Kidney glomerular epithelial cell (primary cell): ENCODE results near the gene CCDC170.

Source experiments
- DNase-seq: peaks from one replicate; lab custom pipeline; 2025; lab: John Stamatoyannopoulos, UW

Gene CCDC170

DNA sequence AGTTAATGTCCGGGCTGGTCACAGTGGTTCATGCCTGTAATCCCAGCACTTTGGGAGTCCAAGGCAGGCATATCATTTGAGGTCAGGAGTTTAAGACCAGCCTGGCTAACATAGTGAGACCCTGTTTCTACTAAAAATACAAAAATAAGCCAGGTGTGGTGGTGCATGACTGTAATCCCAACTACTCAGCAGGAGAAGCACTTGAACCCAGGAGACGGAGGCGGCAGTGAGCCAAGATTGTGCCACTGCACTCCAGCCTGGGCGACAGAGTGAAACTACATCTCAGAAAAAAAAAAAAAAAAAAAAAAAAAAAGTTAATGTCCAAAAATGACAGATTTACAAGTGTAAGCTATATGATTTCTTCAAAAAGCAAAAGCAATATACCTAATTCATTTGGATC, 124.9 kb downstream of the CCDC170 start:
- no peak for DNase-seq

DNA sequence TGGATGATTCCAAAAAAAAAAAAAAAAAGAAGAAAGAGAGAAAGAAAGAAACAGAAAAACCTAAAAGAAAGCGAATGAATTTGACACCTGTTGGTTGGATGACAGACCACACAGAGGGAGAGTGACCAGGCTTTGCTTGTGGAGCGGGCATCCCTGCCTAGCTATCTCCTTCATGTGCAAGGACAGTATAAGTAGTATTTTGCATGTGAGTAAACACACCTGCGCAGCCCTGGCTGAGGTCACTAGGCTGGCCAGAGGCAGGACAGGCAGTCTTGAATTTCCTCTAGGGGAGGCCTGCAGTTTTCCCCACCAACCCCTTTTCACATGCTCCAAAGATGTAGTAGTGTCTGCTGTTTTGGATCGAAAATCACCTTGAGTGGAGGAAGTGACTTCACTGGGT, 126.4 kb downstream of the CCDC170 start:
- no peak for DNase-seq

DNA sequence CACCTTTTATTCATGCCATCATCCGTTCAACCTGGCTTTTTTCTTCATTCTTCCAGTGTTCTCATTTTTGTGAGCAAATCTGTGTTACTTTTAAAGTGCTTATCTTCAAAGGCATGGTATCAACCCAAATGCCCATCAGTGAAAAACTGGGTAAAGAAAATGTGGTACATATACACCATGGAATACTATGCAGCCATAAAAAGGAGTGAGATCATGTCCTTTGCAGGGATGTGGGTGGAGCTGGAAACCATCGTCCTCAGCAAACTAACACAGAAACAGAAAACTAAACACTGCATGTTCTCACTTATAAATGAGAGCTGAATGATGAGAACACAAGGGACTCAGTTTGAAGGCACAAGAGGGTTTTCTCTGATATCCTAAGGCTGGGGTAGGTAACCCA, 130.3 kb downstream of the CCDC170 start:
- no peak for DNase-seq

DNA sequence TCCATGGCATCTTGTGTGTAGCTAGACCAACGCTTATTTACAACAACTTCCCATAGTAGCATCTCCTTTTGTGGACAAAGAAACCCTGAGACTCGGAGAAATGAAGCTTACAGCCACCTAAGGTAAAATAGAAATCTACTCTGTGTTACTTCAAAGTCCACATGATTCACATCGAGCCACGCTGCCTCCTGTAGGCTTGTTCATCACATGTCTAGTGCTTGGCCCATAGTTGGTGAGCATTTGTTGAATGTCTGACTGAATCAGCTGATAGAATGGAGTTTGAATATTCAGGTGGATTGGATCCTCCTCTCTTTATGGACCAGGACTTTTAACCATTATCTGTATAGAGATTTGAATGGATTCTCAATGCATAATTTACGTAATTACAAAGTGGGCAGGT, 130.7 kb downstream of the CCDC170 start:
- DNase-seq = no peak

DNA sequence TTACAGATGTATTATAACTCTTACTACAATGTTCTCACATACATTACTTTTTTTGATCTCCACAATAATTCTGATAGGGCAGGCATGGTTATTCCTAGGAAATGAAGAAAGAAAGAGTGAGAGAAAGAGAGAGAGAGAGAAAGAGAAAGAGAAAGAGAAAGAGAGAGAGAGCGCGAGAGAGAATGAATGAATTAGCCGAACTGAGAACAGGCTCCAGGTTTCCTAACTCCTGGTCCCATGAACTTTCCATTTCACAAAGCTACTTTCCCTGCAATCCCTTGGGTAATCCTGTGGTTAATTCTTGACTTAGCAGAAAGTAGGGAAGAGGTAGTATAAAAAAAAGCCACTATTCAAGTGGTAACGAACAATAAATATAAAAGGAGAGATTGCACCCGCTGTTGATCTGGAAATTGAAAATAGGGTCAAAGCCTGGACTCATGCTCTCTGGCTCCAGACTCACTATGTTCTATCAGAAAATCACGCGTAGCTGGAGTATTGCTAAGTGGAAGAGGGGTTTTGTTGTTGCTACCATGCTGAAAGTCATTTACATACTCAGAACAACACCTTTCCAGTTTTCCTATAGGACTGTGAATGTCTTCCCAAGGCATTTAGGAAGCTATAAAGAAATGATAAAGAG, 131.2 kb downstream of the CCDC170 start:
- no peak for DNase-seq

DNA sequence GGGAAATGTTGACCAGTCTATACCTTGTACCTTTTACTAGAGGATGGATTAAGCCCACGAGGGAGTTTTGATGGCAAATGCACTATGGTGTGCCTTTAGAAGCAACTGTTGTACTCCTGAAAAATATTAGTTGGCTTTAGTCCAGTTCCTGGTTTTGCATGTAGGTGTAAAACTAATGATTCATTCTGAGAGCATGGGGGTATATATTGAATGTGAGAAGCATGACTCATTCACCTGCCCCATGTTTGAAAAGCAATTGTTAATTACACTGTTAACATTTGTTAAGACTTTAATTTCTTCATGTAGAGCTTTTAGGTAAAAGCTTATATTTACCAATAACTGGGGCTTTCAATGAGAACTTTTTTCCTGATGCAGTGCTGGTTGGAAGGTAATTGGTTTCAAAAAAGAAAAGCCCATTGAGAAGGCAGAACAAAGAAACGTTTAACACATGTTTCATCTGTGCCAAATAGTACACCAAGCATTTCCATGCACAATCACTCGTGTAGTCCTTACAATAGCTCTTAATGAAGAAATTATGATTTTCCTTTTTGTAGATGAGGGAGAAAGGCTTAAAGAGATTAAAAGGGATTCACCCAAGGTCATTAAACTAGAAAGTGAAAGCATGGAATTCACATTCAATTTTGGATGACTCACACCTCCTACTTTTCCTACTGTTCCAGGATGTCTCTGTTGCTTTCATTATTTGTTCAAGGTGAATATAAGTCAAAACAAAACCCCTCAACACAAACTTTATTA, 134.1 kb downstream of the CCDC170 start:
- DNase-seq = peak; percentile 44

DNA sequence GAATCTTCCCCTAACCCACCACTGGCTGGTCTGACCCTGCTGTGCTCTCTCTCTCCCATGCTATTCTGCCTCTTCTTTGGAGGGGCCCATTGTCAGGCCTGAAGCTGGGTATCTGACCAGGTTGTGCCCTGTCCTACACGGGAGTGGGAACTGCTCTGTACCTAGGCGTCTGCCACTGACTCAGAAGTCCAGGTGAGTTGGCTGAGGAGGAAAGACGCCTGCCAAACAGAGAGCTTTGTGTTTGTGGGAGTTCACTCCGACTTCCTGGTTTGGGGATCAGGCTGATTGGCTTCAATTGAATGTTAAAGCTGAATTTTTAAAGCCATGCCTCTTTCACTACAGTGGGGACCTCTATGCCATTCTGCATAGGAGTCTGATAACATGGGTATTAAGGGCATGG, 136.0 kb downstream of the CCDC170 start:
- no peak for DNase-seq

DNA sequence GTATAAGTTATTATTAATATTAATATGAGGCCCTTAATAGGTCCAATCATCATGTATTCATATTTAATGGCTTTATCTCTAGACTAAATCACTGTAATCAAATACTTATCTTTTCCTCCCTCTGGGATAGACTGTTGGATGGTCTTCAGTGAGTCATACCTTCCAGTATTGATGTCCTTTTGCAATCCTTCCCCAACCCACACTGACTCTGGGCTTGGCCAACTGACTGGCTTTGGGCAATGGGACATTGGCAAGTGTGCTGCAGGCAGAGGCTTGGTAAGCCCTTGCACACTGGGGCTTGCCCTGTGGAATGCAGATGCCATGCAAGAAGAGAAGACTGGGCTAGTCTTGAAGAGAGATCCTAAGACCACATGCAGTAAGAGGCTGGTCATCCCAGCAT, 136.6 kb downstream of the CCDC170 start:
- DNase-seq = no peak

DNA sequence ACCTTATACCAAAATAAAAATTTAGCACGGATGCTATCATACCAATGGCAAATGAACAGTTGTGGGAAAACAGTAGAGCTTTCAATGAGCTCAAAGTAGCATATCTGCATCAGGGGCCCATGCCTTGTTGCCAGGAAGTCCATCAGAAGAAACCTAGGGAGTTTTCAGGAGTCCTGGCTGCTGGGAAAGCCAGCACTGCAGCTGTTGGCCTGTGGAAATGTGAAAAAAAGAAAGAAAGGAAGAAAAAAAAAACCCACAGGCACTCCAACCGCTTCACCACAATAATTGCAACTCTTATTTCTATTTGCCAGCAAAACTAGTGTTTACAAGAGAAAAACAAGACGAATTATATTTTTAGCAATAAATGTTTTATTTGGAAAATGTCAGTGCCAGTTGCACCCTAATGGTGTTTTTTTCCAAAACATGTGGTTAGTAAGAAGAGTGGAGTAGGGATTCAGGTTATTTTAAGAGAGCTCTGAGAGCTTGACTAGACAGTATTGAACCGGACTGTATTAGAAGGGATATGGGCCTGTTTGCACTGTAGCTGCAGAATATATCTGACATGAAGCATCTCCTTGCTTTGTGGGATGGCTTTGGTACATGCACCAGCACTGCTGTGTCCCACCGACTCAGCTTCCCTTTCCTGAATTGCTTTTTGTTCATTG, 137.3 kb downstream of the CCDC170 start:
- DNase-seq = no peak

DNA sequence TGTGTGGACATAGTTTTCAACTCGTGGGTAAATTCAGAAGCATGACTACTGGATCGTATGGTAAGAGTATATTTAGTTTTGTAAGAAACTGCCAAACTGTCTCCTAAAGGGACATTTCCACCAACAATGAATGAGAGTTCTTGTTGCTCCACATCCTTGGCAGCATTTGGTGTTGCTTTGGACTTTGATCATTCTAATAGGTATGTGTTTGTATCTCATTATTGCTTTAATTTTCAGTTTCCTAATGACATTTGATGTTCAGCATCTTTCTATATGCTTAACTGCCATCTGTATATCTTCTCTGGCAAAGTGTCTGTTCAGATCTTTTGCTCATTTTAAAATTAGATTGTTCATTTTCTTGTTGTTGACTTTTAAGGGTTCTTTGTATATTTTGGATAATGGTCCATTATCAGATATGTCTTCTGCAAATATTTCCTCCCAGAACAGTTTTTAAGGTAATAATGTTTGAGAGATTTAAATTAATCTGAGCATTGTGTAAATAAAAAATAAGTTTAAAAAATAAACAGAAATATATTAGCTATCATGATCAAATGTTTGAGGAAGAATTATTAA, 138.7 kb downstream of the CCDC170 start:
- no peak for DNase-seq

DNA sequence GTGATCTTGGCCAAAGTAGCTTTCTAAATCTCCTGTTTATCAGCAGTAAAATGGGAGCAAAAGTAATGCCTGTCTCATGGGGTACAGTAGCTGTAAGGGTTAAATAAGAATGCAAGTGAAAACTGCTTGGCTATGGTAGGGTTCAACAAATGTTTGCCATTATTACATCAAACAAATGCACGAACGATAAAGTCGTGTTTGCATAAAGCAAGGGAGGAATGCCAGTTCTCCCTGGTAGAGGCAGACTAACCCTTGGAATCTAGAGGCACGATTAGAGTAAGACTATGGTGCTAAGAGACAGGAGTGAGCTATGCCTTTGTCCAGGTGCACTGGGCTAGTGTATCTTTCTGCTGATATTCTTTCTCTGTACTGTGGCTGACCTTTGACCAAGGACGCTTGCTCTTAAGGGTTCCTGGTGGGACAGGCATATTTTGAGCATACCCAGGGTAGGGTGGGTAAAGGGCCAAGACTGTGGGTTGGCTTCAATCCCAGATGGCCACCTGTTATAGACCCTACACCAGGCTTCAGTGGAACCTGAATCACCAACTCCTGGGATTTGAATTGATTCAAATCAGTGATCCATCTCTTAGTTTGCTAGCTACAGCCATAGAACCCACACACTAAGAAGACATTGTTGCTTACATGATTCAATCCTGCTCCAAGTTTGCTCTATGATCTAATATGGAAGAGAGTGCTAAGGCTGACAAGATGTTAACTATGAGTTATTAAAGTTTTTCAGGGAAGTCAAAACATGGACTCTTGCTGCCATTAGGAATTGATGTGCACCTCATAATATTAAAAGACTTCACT, 139.9 kb downstream of the CCDC170 start:
- DNase-seq = no peak

DNA sequence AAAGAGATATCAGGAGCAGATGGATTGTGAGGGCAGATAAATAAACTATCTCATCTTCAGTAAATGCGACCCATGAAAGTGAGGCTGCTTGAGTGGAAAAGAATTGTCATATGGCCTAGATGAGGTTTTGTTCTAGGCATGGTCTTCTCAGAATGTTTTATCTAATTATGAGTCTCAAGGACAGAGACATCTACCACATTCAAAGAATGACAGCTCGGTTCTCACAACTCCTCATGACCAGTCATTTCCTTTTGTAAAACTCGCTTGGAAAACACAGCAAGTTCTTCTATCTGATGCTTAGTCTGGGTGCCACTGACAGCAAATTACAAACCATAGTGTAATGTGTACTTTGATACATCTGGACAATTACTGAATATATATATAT, 140.5 kb downstream of the CCDC170 start:
- DNase-seq = no peak

DNA sequence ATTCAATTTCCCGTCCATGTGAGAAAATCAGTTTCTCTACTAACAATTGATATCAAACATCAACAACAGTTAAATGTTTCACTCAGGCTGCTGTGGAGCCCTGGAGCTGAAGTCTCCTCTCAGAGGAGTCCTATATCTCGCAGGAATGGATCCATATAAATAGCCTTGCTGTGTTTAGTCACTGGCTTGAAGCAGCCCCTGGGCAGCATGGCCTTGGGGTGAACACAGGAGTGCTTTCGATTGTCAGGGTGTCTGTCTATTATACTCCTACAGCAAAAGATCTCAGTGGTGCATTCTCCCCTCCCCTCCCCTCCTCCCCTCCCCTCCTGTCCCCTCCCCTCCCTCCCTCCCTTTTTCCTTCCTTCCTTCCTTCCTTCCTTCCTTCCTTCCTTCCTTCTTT, 141.9 kb downstream of the CCDC170 start:
- DNase-seq = no peak

DNA sequence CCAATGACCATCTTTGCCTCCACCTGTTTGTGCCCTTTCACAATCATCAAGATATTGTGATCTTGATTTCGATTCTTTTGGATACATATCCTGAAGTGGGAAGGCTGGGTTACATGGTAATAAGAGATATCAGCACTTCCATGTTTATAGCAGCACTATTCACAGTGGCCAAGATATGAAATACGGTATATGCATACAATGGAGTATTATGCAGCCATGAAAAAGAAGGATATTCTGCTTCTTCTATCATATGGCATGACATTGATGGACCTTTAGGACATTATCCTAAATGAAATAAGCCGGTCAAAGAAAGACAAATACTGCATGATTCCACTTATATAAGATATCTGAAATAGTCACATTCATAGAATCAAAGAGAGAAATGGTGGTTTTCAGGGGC, 144.0 kb downstream of the CCDC170 start:
- DNase-seq = no peak

DNA sequence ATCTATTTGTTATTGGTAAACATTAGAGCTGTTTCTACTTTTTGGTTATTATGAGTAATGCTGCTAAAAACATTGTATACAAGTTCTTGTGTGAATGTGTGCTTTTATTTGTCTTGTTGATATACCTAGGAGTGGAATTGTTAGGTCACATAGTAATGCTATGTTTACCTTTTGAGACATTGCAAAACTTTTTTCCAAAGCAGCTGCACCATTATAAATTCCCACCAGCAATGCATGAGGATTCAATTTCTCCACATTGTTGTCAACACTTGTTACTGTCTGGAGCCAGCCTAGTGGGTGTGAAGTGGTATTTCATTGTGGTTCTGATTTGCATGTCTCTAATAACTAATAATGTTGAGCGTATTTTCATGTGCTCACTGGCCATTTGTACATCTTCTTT, 145.9 kb downstream of the CCDC170 start:
- no peak for DNase-seq

DNA sequence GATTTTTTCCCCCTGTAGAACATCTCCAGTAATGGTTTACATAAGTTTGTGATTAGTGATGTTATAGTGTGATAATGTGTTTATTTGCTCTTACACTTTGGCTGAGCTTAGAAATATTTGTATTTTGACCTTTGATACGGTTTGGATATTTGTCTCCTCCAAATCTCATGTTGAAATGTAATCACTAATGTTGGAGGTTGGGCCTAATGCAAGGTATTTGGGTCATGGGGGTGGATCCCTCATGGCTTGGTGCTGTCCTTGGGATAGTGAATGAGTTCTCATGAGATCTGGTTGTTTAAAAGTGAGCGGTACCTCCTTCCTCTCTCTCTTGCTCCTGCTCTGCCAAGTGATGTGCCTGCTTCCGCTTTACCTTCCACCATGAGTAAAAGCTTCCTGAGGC, 147.2 kb downstream of the CCDC170 start:
- DNase-seq = no peak

DNA sequence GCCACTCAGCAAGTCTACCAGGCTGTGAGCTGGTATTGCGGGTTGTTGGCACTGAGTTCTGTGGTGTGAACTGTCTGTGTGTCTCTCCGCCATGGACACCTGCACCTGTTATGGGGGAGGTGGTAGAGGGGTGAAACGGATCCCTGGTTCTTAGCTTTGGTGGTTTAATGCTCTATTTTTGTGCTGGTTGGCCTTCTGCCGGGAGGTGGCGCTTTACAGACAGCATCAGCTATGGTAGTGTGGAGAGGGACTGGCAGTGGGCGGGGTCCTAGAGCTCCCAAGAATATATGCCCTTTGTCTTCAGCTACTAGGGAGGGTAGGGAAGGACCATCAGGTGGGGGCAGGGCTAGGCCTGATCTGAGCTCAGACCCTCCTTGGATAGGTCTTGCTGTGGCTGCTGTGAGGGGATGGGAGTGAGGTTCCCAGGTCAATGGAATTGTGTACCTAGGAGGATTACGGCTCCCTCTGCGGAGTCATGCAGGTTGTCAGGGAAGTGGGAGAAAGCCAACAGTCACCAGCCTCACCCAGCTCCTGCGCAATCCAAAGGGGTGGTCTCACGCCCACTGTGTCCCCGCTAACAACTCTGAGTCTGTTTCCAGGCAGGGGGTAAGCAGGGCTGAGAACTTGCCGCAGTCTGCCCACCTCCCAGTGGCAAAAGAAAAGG, 154.3 kb downstream of the CCDC170 start:
- DNase-seq = no peak

DNA sequence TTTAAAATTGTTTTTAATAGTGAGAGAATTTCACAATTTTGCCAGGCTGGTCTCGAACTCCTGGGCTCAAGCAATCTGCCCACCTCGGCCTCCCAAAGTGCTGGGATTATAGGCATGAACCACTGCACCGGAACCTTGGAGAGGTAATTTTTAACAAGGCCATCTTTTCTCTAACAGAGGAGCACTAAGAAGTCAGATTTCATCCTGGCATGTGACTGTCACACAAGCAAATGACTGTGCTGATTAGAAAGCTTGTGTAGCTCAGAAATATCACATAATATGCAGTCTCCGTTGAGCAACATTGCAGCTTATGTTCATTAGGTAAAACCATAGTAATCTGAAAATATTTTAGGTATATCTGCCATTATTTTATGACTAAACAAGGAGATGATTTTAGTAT, 156.0 kb downstream of the CCDC170 start:
- no peak for DNase-seq

DNA sequence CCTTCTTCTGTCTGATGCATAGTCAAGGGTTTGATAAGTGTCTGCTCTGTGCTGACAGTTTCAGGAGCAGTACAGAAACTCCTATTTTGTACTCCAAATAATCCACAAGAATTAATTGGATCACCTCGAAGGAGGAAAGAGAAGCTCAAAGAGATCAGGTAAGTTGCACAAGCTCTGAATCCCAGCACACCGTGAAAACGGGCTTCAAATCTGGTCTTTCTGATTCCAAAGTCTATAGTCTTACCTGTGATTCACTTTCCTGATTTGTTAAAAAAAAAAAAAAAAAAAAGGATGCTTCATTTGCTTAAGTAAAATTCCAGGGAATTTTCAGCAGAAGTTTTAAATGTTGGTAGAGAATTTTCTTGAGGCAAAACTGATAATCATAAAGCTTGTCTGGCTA, 157.8 kb downstream of the CCDC170 start:
- no peak for DNase-seq

DNA sequence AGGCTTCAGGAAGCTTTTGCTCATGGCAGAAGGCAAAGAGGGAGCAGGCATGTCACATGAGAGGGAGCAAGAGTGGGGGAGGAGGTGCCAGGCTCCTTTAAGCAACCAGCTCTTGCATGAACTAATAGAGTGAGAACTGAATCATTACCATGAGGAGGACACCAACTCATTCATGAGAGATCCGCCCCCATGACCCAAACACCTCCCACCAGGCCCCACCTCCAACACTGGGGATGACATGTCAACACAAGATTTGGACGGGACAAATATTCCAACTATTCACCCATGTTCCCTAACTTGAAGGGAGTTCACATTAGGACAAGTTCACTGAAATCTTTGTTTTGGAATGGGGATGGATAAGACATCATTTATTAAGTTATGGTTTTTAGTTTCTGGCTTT, 158.5 kb downstream of the CCDC170 start:
- DNase-seq = no peak

DNA sequence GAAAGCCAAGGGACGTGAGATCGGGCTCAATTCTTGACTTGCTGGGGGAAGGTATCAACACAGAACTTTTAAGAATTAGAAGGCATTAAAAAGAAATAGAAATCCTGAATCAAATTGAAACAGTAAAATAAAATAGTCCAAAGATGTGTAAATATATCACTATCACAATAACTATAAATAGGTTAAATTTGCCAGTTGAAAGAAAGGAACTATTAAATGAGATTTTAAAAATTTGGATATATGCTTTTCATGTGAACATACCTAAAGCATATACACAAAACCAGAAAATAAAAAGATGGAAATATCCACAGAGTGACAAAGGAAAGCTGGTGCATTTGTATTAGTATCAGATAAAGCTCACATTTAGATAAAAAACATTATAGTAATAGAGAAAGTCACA, 161.3 kb downstream of the CCDC170 start:
- no peak for DNase-seq

DNA sequence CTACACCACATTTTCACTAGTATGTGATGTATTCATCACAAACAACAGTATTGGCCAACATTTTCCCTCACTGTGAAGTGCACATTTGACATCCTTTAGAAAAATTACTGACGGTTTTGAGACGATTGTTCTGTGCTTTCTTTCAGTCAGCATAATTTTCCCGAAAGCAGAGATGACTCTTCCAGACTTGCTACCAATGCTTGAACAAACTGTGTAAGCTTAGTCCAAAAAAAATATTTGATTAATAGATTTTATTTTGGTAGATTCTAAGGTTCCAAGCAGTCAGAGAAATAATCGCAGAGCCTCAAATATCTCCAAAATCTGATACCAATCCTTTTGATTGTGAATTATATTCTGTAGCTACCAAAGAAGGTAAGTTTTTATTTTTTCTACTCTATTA, 162.6 kb downstream of the CCDC170 start:
- no peak for DNase-seq
